HG02943 (cell line): Measurements from ENCODE around the gene NEMF.
"Not testable (repeated sequence)": the region's sequence is repeated elsewhere in the genome, so short reads cannot be mapped to it uniquely, and the experiment has no call there.

ENCODE experiments used
- ATAC-seq: cut with Tn5 transposase; IDR thresholded peaks from one replicate; pipeline ENCODE4 v1.9.1; 2021; ENCODE audit warnings: mild to moderate bottlenecking, low read depth, moderate library complexity; ENCODE audit not compliant: unreplicated experiment

The NEMF gene

DNA sequence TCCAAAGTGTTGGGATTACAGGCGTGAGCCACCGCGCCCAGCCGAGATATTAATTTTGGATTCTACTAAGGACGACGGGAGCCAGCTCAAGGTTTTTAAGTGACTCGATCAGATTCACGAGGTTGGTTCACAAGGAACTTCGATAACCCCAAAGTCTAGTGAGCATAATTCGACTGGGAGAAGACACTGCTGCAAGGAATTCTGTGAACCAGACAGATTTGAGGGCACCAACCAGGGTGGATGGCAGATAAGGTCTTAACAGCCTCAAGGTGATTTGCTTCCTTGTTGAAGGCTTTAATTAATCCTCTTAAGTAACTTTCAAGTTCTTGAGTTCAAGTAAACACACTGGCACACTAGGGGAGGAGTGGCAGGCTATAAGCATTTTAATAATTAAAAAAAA lies 85.7 kb downstream of the NEMF start:
- ATAC-seq: no peak

GRCh38 chr14:49761839-49762551 lies 90.6 kb downstream of the NEMF start:
- no peak for ATAC-seq

DNA sequence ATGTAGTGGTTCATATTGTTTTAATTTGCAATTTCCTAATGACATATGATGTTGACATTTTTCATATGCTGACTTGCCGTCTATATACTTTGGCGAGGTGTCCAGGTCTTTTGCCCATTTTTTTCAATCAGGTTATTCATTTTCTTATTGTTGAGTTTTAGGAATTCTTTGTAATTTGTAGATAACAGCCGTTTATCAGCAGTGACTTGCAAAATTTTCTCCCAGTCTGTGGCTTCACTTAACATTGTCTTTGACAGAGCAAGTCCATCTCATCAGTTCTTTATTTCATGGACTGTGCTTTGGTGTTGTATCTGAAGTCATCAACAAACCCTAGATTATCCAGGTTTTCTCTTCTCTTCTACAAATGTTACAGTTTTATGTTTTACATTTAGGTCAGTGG lies 97.2 kb downstream of the NEMF start:
- no peak for ATAC-seq

DNA sequence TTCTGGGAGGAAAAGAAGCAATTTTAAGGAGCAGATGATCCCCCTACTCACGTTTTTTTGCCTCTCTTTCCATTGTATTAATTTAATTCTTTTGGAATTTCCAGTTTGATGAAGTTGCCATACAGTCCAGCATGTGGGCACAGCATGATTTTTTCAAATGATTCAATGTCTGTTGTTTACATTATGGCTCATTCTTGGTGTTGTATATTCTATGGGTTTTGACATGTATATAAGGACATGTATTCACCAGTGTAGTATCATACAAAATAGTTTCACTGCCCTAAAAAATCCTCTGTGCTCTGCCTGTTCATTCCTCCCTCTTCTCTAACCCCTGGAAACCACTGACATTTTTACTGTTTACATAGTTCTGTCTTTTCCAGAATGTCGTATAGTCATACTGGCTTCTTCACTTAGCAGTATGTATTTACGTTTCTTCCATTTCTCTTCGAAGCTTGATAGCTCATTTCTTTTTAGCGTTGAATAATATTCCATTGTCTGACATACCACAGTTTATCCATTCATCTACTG lies 98.0 kb downstream of the NEMF start:
- no peak for ATAC-seq

GRCh38 chr14:49746476-49746875 lies 106.1 kb downstream of the NEMF start:
- not testable (repeated sequence) for ATAC-seq

DNA sequence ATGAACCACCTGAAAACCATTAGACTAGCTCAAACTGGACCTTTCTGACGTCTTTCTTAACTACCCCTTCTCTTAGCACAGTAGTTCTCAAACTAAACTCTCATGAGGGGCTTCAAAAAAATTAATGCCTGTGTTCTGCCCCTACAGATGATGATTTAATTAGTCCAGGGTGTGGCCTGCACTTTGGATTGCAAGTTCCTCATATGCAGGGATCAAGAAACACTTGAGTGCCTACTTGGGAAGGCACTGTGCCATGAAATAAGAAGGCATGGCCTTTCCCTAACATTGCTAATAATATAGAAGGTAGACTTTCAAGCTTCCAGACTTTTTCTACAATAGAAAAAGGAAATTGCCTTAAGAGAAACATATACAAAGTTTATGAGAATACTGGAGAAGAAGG lies 107.4 kb downstream of the NEMF start:
- ATAC-seq: no peak

DNA sequence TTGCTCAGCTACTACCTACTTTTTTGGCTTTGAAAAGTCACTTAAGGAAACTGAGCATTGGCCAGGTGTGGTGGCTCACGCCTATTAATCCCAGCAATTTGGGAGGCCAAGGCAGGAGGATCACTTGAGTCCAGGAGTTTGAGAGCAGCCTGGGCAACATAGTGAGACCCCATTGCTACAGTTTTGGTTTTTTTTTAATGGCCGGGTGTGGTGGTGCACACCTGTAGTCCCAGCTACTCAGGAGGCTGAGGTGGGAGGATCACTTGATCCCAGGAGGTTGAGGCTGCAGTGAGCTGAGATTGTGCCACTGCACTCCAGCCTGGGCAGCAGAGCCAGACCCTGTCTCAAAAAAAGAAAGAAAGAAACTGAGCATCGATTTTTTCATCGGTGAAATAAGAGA lies 116.9 kb downstream of the NEMF start:
- ATAC-seq: not testable (repeated sequence)

- ATAC-seq: no peak
Observed at GRCh38 chr14:49733836-49734235, 118.8 kb downstream of the NEMF start.

GRCh38 chr14:49732896-49733295 lies 119.7 kb downstream of the NEMF start:
- no peak for ATAC-seq
